ENCODE measurements around the gene CLDN20.

CLDN20 gene

GRCh38 chr6:155259897-155260296, 3.9 kb upstream of the CLDN20 start:
- H3K79me2 ChIP-seq (ENCODE audit: insufficient read depth, low read length) = peaks cover 8% of the 10 kb centered on the region
- peaks cover 18% of the 10 kb centered on the region for H3K36me3 ChIP-seq (ENCODE audit: low read length)
- no peak overlapping the region for H3K4me3 ChIP-seq (ENCODE audit: insufficient read depth, low read length, poor library complexity, severe bottlenecking)
- H3K4me2 ChIP-seq (ENCODE audit: low read depth, low read length, poor library complexity, severe bottlenecking) = no peak overlapping the region
- no peak overlapping the region for H3K27ac ChIP-seq (ENCODE audit: low read depth, low read length)
- no peaks in the 10 kb centered on the region for H3K27me3 ChIP-seq (ENCODE audit: low read length)
- no peak overlapping the region for H2AFZ ChIP-seq (ENCODE audit: low read depth, low read length, severe bottlenecking)
- no peak overlapping the region for H3K9ac ChIP-seq (ENCODE audit: low read length)
- TF ChIP-seq, protein P1, sequence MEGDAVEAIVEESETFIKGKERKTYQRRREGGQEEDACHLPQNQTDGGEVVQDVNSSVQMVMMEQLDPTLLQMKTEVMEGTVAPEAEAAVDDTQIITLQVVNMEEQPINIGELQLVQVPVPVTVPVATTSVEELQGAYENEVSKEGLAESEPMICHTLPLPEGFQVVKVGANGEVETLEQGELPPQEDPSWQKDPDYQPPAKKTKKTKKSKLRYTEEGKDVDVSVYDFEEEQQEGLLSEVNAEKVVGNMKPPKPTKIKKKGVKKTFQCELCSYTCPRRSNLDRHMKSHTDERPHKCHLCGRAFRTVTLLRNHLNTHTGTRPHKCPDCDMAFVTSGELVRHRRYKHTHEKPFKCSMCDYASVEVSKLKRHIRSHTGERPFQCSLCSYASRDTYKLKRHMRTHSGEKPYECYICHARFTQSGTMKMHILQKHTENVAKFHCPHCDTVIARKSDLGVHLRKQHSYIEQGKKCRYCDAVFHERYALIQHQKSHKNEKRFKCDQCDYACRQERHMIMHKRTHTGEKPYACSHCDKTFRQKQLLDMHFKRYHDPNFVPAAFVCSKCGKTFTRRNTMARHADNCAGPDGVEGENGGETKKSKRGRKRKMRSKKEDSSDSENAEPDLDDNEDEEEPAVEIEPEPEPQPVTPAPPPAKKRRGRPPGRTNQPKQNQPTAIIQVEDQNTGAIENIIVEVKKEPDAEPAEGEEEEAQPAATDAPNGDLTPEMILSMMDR (IDR thresholded peaks at IDR 0.05; ENCODE audit: insufficient read depth, low read length, poor library complexity, severe bottlenecking) = no peak
- TF ChIP-seq EZH2phosphoT487 (conservative IDR thresholded peaks at IDR 0.05; ENCODE audit: low read length) = no peak
- no peaks in the 10 kb centered on the region for H4K20me1 ChIP-seq (ENCODE audit: low read depth, low read length)
- no peaks in the 10 kb centered on the region for H3K9me2 ChIP-seq (replicated peaks; ENCODE audit: insufficient read depth, low read length)
- H3K9me3 ChIP-seq (ENCODE audit: insufficient read depth, low read length) = no peaks in the 10 kb centered on the region
- peaks cover 12% of the 10 kb centered on the region; the same call in 1 of the 2 replicates for H3F3A ChIP-seq (ENCODE audit: insufficient read depth)

DNA sequence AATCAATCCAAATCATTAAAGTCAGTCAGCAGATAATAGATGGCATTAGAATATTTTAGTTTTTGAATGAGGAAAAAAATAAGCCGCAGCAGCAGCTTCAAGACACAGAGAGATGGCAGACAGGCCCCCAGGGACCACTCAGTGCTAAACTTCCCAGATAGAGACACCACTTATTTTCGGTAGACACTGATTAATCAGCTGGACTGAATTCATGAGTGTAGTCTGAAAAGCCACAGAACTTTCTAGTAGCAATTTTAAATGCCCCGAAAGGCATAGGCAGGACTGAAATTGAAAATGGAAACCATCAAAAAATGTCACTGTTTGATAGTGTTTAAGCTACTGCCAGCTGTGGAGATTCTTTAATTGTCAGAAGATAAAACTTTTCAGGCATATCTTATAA, 3.1 kb upstream of the CLDN20 start:
- Histone ChIP-seq H3K9me3 (ENCODE audit: insufficient read depth, low read length) (no peaks in the 10 kb centered on the region), H2AFZ (ENCODE audit: low read depth, low read length, severe bottlenecking) (no peak overlapping the region), H3K27me3 (ENCODE audit: low read length) (no peaks in the 10 kb centered on the region), H3K4me2 (ENCODE audit: low read depth, low read length, poor library complexity, severe bottlenecking) (no peak overlapping the region), H3K9me2 (replicated peaks; ENCODE audit: insufficient read depth, low read length) (no peaks in the 10 kb centered on the region), H3K9ac (ENCODE audit: low read length) (no peak overlapping the region), H3K36me3 (ENCODE audit: low read length) (peaks cover 12% of the 10 kb centered on the region), H3F3A (ENCODE audit: insufficient read depth) (peaks cover 12% of the 10 kb centered on the region; the same call in 1 of the 2 replicates), H3K27ac (ENCODE audit: low read depth, low read length) (no peak overlapping the region), H3K4me3 (ENCODE audit: insufficient read depth, low read length, poor library complexity, severe bottlenecking) (no peak overlapping the region), H3K79me2 (ENCODE audit: insufficient read depth, low read length) (peaks cover 10% of the 10 kb centered on the region), H4K20me1 (ENCODE audit: low read depth, low read length) (no peaks in the 10 kb centered on the region)
- TF ChIP-seq, protein P1 (IDR thresholded peaks at IDR 0.05; ENCODE audit: insufficient read depth, low read length, poor library complexity, severe bottlenecking) = no peak
- no peak for TF ChIP-seq EZH2phosphoT487 (conservative IDR thresholded peaks at IDR 0.05; ENCODE audit: low read length)

DNA sequence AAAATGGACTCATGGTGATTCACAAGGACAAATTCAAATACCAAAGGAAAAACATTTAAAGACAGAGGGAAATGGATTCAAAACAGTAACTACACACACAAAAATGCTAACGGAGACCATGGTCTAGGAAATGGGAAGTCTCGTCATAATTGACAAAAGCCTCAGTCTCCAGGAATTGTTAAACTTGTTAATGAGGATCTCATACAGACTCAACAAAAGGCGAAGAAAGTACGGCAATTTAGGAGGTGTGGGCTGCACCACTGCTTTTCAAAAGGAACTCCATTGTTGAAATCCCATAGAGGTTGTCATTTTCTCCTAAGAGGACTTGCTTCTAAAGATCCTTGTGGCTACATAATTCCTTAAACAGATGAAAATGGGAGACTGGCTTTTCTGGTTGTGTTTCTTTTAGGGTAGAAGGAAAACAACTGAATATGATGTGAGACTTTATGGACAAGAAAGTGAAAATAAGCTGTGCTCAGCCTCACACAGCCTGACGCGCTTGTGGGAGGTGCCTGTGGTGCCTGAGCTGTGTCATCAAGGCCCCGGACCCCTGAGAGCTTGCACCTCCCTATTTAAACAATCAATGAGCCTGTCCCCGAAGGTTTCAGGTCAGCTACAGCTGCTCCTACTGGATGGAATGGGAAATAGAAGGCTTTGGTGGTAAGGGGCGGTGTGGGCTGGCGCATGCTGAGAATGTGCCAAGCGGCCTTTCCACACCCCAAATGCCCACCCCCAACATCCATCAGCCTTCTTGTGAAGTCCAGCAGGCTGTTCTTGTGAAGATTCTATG, 2.5 kb upstream of the CLDN20 start:
- H4K20me1 ChIP-seq (ENCODE audit: low read depth, low read length) = no peaks in the 10 kb centered on the region
- peaks cover 12% of the 10 kb centered on the region for H3K36me3 ChIP-seq (ENCODE audit: low read length)

More for the DNA sequence above, 2.5 kb upstream of the CLDN20 start:
- Histone ChIP-seq H3F3A (ENCODE audit: insufficient read depth) (peaks cover 12% of the 10 kb centered on the region; the same call in 1 of the 2 replicates), H3K4me2 (ENCODE audit: low read depth, low read length, poor library complexity, severe bottlenecking) (no peak overlapping the region), H3K4me3 (ENCODE audit: insufficient read depth, low read length, poor library complexity, severe bottlenecking) (no peak overlapping the region), H3K9me3 (ENCODE audit: insufficient read depth, low read length) (no peaks in the 10 kb centered on the region), H3K79me2 (ENCODE audit: insufficient read depth, low read length) (peaks cover 10% of the 10 kb centered on the region), H3K27ac (ENCODE audit: low read depth, low read length) (no peak overlapping the region), H3K9me2 (replicated peaks; ENCODE audit: insufficient read depth, low read length) (no peaks in the 10 kb centered on the region), H3K9ac (ENCODE audit: low read length) (no peak overlapping the region), H2AFZ (ENCODE audit: low read depth, low read length, severe bottlenecking) (no peak overlapping the region), H3K27me3 (ENCODE audit: low read length) (no peaks in the 10 kb centered on the region)
- TF ChIP-seq, protein P1 (IDR thresholded peaks at IDR 0.05; ENCODE audit: insufficient read depth, low read length, poor library complexity, severe bottlenecking) = no peak
- no peak for TF ChIP-seq EZH2phosphoT487 (conservative IDR thresholded peaks at IDR 0.05; ENCODE audit: low read length)

All from SU-DHL-6 (cell line).